NCI-H1417 (cell line): ENCODE data around the gene MAP2K6.

ENCODE experiments used
- DNase-seq, 3 experiments: peaks; one replicate each; lab custom pipeline; 2025; lab: John Stamatoyannopoulos, UW

Gene MAP2K6

GRCh38 chr17:69492410-69493071 is 78.0 kb downstream of the MAP2K6 start:
- DNase-seq: no peak

GRCh38 chr17:69495787-69496186 is 81.3 kb downstream of the MAP2K6 start:
- DNase-seq: no peak

- no peak for DNase-seq
Measured at GRCh38 chr17:69497161-69497560, 82.7 kb downstream of the MAP2K6 start.

- no peak for DNase-seq
Measured at GRCh38 chr17:69499318-69499717, 84.8 kb downstream of the MAP2K6 start.

- peak in 1 of 3 experiments; percentile 35 for DNase-seq
Measured at GRCh38 chr17:69500911-69501429, 86.5 kb downstream of the MAP2K6 start.

GRCh38 chr17:69501591-69502468 is 87.3 kb downstream of the MAP2K6 start:
- peak; percentile 12 to 82 (median 41) for DNase-seq

GRCh38 chr17:69503711-69504110 is 89.2 kb downstream of the MAP2K6 start:
- no peak for DNase-seq

- DNase-seq: no peak
Measured at GRCh38 chr17:69505740-69506139, 91.2 kb downstream of the MAP2K6 start.

GRCh38 chr17:69506489-69506888 is 92.0 kb downstream of the MAP2K6 start:
- DNase-seq: no peak

- peak in 1 of 3 experiments; percentile 15 for DNase-seq
Measured at GRCh38 chr17:69508814-69509213, 94.3 kb downstream of the MAP2K6 start.

GRCh38 chr17:69511250-69511649 is 96.8 kb downstream of the MAP2K6 start:
- DNase-seq: no peak

- DNase-seq: no peak
Measured at GRCh38 chr17:69512946-69513345, 98.4 kb downstream of the MAP2K6 start.

GRCh38 chr17:69516225-69516624 is 101.7 kb downstream of the MAP2K6 start:
- no peak for DNase-seq

GRCh38 chr17:69516911-69517310 is 102.4 kb downstream of the MAP2K6 start:
- DNase-seq: no peak

GRCh38 chr17:69518951-69519350 is 104.5 kb downstream of the MAP2K6 start:
- DNase-seq: no peak

- peak; percentile 3 to 67 (median 5) for DNase-seq
Measured at GRCh38 chr17:69523244-69523861, 108.9 kb downstream of the MAP2K6 start.

GRCh38 chr17:69524854-69525253 is 110.4 kb downstream of the MAP2K6 start:
- DNase-seq: peak in 1 of 3 experiments; percentile 2

GRCh38 chr17:69525920-69526841 is 111.7 kb downstream of the MAP2K6 start:
- peak; percentile 29 to 78 (median 38) for DNase-seq

- DNase-seq: no peak
Measured at GRCh38 chr17:69528035-69528434, 113.5 kb downstream of the MAP2K6 start.

GRCh38 chr17:69533481-69534234 is 119.2 kb downstream of the MAP2K6 start:
- DNase-seq: peak in 1 of 3 experiments; percentile 6

GRCh38 chr17:69534235-69534621 is 119.7 kb downstream of the MAP2K6 start:
- no peak for DNase-seq
